Lung (tissue), 12 donors: ENCODE measurements around the gene NR3C1. TPM values are rescaled to one million over a fixed set of nuclear protein-coding genes. Genes with fewer than 3 reads are reported as not detected.

Experiments used
- ATAC-seq: fragments of 200-7000 bp; cut with Tn5 transposase; one replicate; pipeline ENCODE4 v1.9.1; 2020; ENCODE audit warnings: moderate number of reproducible peaks; ENCODE audit not compliant: insufficient read depth, low FRiP score
- DNase-seq, 3 donors: peaks; one replicate each; pipeline ENCODE4 v3.0.0-alpha.2; 2013 to 2017
- H3K27ac ChIP-seq, 2 donors: one replicate each; pipeline ENCODE4 v1.5.1; 2013; ENCODE audit warnings: mild to moderate bottlenecking in 2 of 2, moderate library complexity in 2 of 2, control low read depth in 1 of 2, inconsistent platforms in 1 of 2, low read depth in 1 of 2, low read length in 1 of 2
- H3K27me3 ChIP-seq, 3 donors: one replicate each; pipeline ENCODE4 v1.5.1; 2013; ENCODE audit warnings: low read length in 2 of 3; ENCODE audit not compliant: control insufficient read depth in 3 of 3, insufficient read depth in 3 of 3
- H3K36me3 ChIP-seq, 4 donors: one replicate each; pipeline ENCODE4 v1.5.1; 2013; ENCODE audit warnings: low read length in 4 of 4, mild to moderate bottlenecking in 1 of 4, moderate library complexity in 1 of 4; ENCODE audit not compliant: control insufficient read depth in 4 of 4, insufficient read depth in 4 of 4
- H3K4me1 ChIP-seq, 5 donors: one replicate each; pipeline ENCODE4 v1.5.1; 2013; ENCODE audit warnings: low read length in 5 of 5, mild to moderate bottlenecking in 2 of 5, moderate library complexity in 1 of 5; ENCODE audit not compliant: control insufficient read depth in 5 of 5, insufficient read depth in 5 of 5
- H3K4me3 ChIP-seq: one replicate; pipeline ENCODE4 v1.5.1; 2013; ENCODE audit warnings: mild to moderate bottlenecking, control low read depth, moderate library complexity
- H3K9ac ChIP-seq, 2 donors: one replicate each; pipeline ENCODE4 v1.5.1; 2013; ENCODE audit warnings: low read length in 2 of 2, control low read depth in 1 of 2; ENCODE audit not compliant: insufficient read depth in 1 of 2
- H3K9me3 ChIP-seq, 4 donors: one replicate each; pipeline ENCODE4 v1.5.1; 2013; ENCODE audit warnings: low read length in 3 of 4, mild to moderate bottlenecking in 1 of 4, moderate library complexity in 1 of 4; ENCODE audit not compliant: control insufficient read depth in 4 of 4, insufficient read depth in 3 of 4
- CTCF ChIP-seq: IDR thresholded peaks from 2 replicates; pipeline ENCODE4 v1.5.1; 2012; ENCODE audit warnings: mild to moderate bottlenecking; ENCODE audit errors: control extremely low read depth, extremely low read depth
- WGBS, 2 donors: extraction: QIAGEN DNeasy Blood & Tissue Kit; methylation state at CpG; one replicate each; pipeline ENCODE4 v1.1.7; 2013; 5-methylcytosine and 5-hydroxymethylcytosine counted together
- polyA plus RNA-seq, 2 donors: library from polyadenylated mRNA; stranded (reverse); fragments of 200-250 nt; gene quantifications; one replicate each; pipeline ENCODE4 v1.2.1, GENCODE V29; 2013
- total RNA-seq, 2 donors: library from RNA; depleted of rRNA in 1 of 2; stranded (reverse); fragments of >200 nt in 1 of 2; gene quantifications; one replicate each; pipeline ENCODE4 v1.2.1, GENCODE V29; 2014 to 2021
- donor health status: control.
- donor health status: control.
- donor health status: Bipolar disorder and iron deficiency.
- donor health status: healthy.
- donor health status: DM: yes; HTN: yes; CAD: no.

The NR3C1 gene
- total and polyA plus RNA-seq, 4 donors: 21.6 to 103 (median 48.2) TPM

GRCh38 chr5:143350751-143351602, 52.5 kb downstream of the NR3C1 start:
- Histone ChIP-seq H3K9me3 (no peaks in the 10 kb centered on the region), H3K27ac (peak overlapping the region in 1 of 2 donors; percentile 65), H3K4me1 (peaks cover 2 to 52% (median 16%) of the 10 kb centered on the region in 5 donors), H3K4me3 (no peak overlapping the region), H3K36me3 (no peaks in the 10 kb centered on the region), H3K9ac (no peak overlapping the region), H3K27me3 (no peaks in the 10 kb centered on the region)
- ATAC-seq (peak; percentile 46), DNase-seq (no peak)
- 56 to 64% methylated on average over 3 of the region's 3 CpGs for WGBS, 2 donors
- TF ChIP-seq CTCF: no peak

- ATAC-seq: no peak
- no peaks in the 10 kb centered on the region for H3K36me3 ChIP-seq
- no peaks in the 10 kb centered on the region for H3K9me3 ChIP-seq
- 77 to 86% methylated on average over 1 of the region's 1 CpG for WGBS, 2 donors
- peak overlapping the region in 1 of 2 donors; percentile 65 for H3K27ac ChIP-seq
- no peak for DNase-seq
- no peaks in the 10 kb centered on the region for H3K27me3 ChIP-seq
- H3K4me3 ChIP-seq: no peak overlapping the region
- peaks cover 3 to 55% (median 13%) of the 10 kb centered on the region in 5 donors for H3K4me1 ChIP-seq
- no peak for TF ChIP-seq CTCF
- H3K9ac ChIP-seq: no peak overlapping the region
These were observed 53.1 kb downstream of the NR3C1 start for GRCh38 chr5:143350341-143350740.

GRCh38 chr5:143349177-143349576, 54.3 kb downstream of the NR3C1 start:
- Histone ChIP-seq H3K9me3 (no peaks in the 10 kb centered on the region), H3K4me3 (no peak overlapping the region), H3K36me3 (no peaks in the 10 kb centered on the region), H3K4me1 (peaks cover 0 to 53% (median 7%) of the 10 kb centered on the region in 5 donors), H3K27me3 (no peaks in the 10 kb centered on the region), H3K27ac (no peak overlapping the region), H3K9ac (no peak overlapping the region)
- TF ChIP-seq CTCF: no peak
- no peak for DNase-seq
- no peak for ATAC-seq
